Mesothelial cell of epicardium (in vitro differentiated cells): ENCODE data around the gene FHL5. TPM values are rescaled to one million over a fixed set of nuclear protein-coding genes. Genes with fewer than 3 reads are reported as not detected.

ENCODE experiments used
- DNase-seq, 2 experiments: peaks; one replicate each; pipeline ENCODE4 v3.0.0; 2021; ENCODE audit warnings: low spot score in 2 of 2; ENCODE audit not compliant: unreplicated experiment in 2 of 2
- H3K27ac Mint-ChIP-seq: 2 replicates; pipeline ENCODE4 v1.8.0; 2021; ENCODE audit warnings: mixed read lengths
- H3K27me3 Mint-ChIP-seq: 2 replicates; pipeline ENCODE4 v1.8.0; 2021; ENCODE audit warnings: low read depth, mixed read lengths
- H3K36me3 Mint-ChIP-seq: 2 replicates; pipeline ENCODE4 v1.8.0; 2021; ENCODE audit warnings: mixed read lengths
- H3K4me1 Mint-ChIP-seq: 2 replicates; pipeline ENCODE4 v1.8.0; 2021; ENCODE audit warnings: mixed read lengths
- H3K4me3 Mint-ChIP-seq: 2 replicates; pipeline ENCODE4 v1.8.0; 2021; ENCODE audit warnings: mild to moderate bottlenecking, moderate library complexity, mixed read lengths
- H3K9me3 Mint-ChIP-seq: 2 replicates; pipeline ENCODE4 v1.8.0; 2021; ENCODE audit warnings: mixed read lengths
- total RNA-seq: library from RNA; stranded (reverse); gene quantifications from 3 replicates; pipeline ENCODE4 v1.2.1, GENCODE V29; 2021
- TF ChIP-seq, protein P1 (sequence below): fragments of 200-600 bp; sonication (generic); IDR thresholded peaks from one replicate; pipeline ENCODE4 v1.5.0; 2021; ENCODE audit warnings: antibody characterized with exemption; ENCODE audit not compliant: unreplicated experiment

Gene FHL5
- total RNA-seq, 1 donor from 2014 or later, result 4.5 TPM

- TF ChIP-seq, protein P1, sequence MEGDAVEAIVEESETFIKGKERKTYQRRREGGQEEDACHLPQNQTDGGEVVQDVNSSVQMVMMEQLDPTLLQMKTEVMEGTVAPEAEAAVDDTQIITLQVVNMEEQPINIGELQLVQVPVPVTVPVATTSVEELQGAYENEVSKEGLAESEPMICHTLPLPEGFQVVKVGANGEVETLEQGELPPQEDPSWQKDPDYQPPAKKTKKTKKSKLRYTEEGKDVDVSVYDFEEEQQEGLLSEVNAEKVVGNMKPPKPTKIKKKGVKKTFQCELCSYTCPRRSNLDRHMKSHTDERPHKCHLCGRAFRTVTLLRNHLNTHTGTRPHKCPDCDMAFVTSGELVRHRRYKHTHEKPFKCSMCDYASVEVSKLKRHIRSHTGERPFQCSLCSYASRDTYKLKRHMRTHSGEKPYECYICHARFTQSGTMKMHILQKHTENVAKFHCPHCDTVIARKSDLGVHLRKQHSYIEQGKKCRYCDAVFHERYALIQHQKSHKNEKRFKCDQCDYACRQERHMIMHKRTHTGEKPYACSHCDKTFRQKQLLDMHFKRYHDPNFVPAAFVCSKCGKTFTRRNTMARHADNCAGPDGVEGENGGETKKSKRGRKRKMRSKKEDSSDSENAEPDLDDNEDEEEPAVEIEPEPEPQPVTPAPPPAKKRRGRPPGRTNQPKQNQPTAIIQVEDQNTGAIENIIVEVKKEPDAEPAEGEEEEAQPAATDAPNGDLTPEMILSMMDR, result no peak
Measured at GRCh38 chr6:96576221-96576620, 13.3 kb downstream of the FHL5 start.

DNA sequence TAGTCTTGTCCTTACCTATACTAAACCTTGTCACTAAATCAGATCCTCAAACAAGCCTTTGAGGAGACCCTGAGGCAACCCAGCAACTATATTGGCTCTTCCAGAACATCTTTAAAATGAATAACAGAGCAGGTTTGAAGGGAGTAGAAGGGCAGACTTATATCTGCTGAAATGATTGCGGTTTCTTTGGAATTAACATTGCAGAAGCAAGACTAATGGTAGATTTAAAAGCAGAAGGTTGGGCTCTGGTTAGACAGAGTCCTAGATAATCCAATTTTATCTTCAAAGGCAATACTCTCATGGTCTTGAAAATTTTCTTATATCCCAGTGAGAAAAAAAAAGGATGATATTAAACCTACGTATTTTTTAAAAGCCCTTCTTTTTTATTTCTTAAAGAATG lies 19.1 kb downstream of the FHL5 start:
- Mint-ChIP-seq H3K4me3 (no peak overlapping the region), H3K27ac (peak overlapping the region; percentile 58), H3K36me3 (peaks cover 2% of the 10 kb centered on the region), H3K9me3 (peaks cover 8% of the 10 kb centered on the region), H3K4me1 (peaks cover 60% of the 10 kb centered on the region), H3K27me3 (no peaks in the 10 kb centered on the region)
- DNase-seq, result no peak
- TF ChIP-seq, protein P1, result no peak

More at GRCh38 chr6:96576221-96576620, 13.3 kb downstream of the FHL5 start:
- no peak for DNase-seq
- Mint-ChIP-seq H3K4me3 (no peak overlapping the region), H3K27me3 (no peaks in the 10 kb centered on the region), H3K9me3 (peaks cover under 1% of the 10 kb centered on the region), H3K36me3 (peaks cover 7% of the 10 kb centered on the region), H3K27ac (peak overlapping the region; percentile 48), H3K4me1 (peaks cover 52% of the 10 kb centered on the region)

- Mint-ChIP-seq H3K4me3 (no peak overlapping the region), H3K27me3 (no peaks in the 10 kb centered on the region), H3K4me1 (peaks cover 56% of the 10 kb centered on the region), H3K27ac (no peak overlapping the region), H3K36me3 (peaks cover 2% of the 10 kb centered on the region), H3K9me3 (peaks cover 8% of the 10 kb centered on the region)
- TF ChIP-seq, protein P1, result no peak
- no peak for DNase-seq
Measured at GRCh38 chr6:96582436-96582835, 19.5 kb downstream of the FHL5 start.

GRCh38 chr6:96604420-96604819 lies 41.5 kb downstream of the FHL5 start:
- no peak overlapping the region for H3K27ac Mint-ChIP-seq
- no peaks in the 10 kb centered on the region for H3K9me3 Mint-ChIP-seq
- H3K27me3 Mint-ChIP-seq, result no peaks in the 10 kb centered on the region
- no peak overlapping the region for H3K4me3 Mint-ChIP-seq
- peaks cover 26% of the 10 kb centered on the region for H3K4me1 Mint-ChIP-seq
- no peak for DNase-seq
- TF ChIP-seq, protein P1, result no peak
- H3K36me3 Mint-ChIP-seq, result peaks cover 1% of the 10 kb centered on the region

DNA sequence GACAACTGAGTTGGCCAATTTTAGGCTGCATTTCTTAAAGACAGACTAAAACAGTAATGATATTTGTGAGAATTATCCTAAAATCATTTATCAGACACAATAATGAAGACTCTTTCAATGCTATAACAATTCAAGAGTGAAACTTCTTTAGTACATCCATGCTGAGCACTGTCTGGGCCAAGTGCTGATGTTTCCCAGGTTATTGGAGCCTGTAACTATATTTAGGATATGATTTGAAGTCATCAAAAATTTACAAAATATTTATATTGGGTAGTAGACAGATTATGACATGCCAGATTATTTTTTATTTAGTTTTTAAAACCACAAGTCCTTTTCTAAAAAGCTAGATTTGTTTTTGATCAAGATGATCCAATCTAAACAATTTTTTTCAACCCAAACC lies 45.1 kb downstream of the FHL5 start:
- Mint-ChIP-seq H3K36me3 (no peaks in the 10 kb centered on the region), H3K4me3 (no peak overlapping the region), H3K4me1 (peaks cover 28% of the 10 kb centered on the region), H3K27me3 (no peaks in the 10 kb centered on the region), H3K9me3 (no peaks in the 10 kb centered on the region), H3K27ac (no peak overlapping the region)
- no peak for DNase-seq
- TF ChIP-seq, protein P1, result no peak

DNA sequence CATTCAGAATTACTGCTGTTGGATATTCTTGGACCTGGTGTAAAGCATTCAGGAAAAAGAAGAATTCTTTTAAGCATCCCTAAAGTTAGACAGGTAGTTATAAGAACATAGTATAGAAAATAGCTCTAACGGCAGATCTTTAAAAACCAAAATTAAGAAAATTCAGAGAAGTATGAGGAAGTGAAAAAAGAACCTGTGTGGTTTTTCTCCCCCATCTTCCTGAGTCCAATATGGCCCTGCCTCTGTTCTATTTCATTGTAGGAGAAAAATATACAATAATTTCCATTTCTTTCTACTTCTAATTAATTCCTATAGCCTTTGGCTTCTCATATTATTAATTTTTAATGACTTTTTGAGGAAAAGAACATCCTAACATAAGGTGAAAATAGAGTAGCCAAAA lies 47.1 kb downstream of the FHL5 start:
- Mint-ChIP-seq H3K27me3 (no peaks in the 10 kb centered on the region), H3K27ac (no peak overlapping the region), H3K4me1 (peaks cover 32% of the 10 kb centered on the region), H3K36me3 (no peaks in the 10 kb centered on the region), H3K4me3 (no peak overlapping the region), H3K9me3 (no peaks in the 10 kb centered on the region)
- TF ChIP-seq, protein P1, result no peak
- DNase-seq, result no peak
